Suprapubic skin (tissue), 4 donors: ENCODE results near the gene SEPTIN10.

Source experiments
- CTCF ChIP-seq, 2 donors: fragments of 200-600 bp in 1 of 2; fragments of 450-650 bp in 1 of 2; sonication (generic) in 1 of 2; IDR thresholded peaks; one replicate each; pipeline ENCODE4 v1.5.1; 2016 to 2019; ENCODE audit warnings: antibody characterized with exemption in 2 of 2, mild to moderate bottlenecking in 1 of 2, moderate library complexity in 1 of 2
- EP300 ChIP-seq: sonication (generic); formaldehyde crosslinking; IDR thresholded peaks from one replicate; pipeline ENCODE4 v1.6.1; 2017; ENCODE audit warnings: antibody characterized with exemption
- POLR2A ChIP-seq, 2 donors: fragments of 450-650 bp; IDR thresholded peaks; one replicate each; pipeline ENCODE4 v1.6.1; 2017; ENCODE audit warnings: antibody characterized with exemption in 2 of 2, mild to moderate bottlenecking in 2 of 2, moderate library complexity in 2 of 2
- POLR2AphosphoS5 ChIP-seq, 3 donors: sonication (generic); formaldehyde crosslinking; IDR thresholded peaks; one replicate each; pipeline ENCODE4 v1.6.1; 2017; ENCODE audit warnings: antibody characterized with exemption in 3 of 3

GRCh38 chr2:109538546-109538945 is 75.2 kb downstream of the SEPTIN10 start:
- TF ChIP-seq CTCF (IDR thresholded peaks at IDR 0.05) (no peak), EP300 (no peak), POLR2A (IDR thresholded peaks at IDR 0.05) (no peak), POLR2AphosphoS5 (IDR thresholded peaks at IDR 0.05) (no peak)
